T-helper 1 cell treated with Interleukin-12 subunit alpha and Interleukin-12 subunit beta and Interleukin-4 antibody, amounts not matched to agents 30 μg/mL and 1 μg/mL, for 36 hours (primary cell): Measurements from ENCODE around the gene ETNK2.

ENCODE experiments used
- H3K27ac Mint-ChIP-seq: one replicate; pipeline ENCODE4 v1.8.0; 2021; ENCODE audit warnings: mild to moderate bottlenecking, mixed read lengths
- H3K27me3 Mint-ChIP-seq: one replicate; pipeline ENCODE4 v1.8.0; 2021; ENCODE audit warnings: low read depth, mixed read lengths
- H3K36me3 Mint-ChIP-seq: one replicate; pipeline ENCODE4 v1.8.0; 2021; ENCODE audit warnings: low read depth, mixed read lengths
- H3K4me1 Mint-ChIP-seq: one replicate; pipeline ENCODE4 v1.8.0; 2021; ENCODE audit warnings: low read depth, mixed read lengths
- H3K4me3 Mint-ChIP-seq: one replicate; pipeline ENCODE4 v1.8.0; 2021; ENCODE audit warnings: mild to moderate bottlenecking, moderate library complexity, mixed read lengths
- H3K9me3 Mint-ChIP-seq: one replicate; pipeline ENCODE4 v1.8.0; 2021; ENCODE audit warnings: mixed read lengths

The ETNK2 gene

DNA sequence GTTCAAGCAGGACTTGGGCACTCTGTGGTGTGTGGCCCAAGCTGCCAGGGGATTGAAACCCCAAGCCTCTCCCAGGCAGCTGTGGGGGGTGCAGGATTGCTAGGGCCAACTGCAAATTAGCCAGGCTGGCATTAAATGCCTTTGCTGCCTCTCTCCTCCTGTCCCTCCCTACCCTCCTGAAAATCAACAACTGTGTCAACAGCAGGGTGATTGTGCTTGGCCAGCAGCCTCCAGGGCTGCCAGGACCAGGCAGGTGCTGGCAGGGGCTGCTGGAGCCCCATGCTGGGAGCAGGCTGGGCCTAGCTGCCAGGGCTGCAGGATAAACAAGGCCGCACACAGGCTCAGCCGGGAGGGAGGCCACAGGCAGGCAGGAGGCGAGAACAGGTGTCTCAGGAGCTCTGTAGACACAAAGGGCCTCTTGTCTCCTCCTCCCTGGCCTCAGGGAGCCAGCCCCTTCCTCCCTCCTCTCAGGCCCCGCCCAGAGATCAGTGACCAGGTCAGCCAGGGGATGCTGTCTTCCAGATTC, 67.5 kb downstream of the ETNK2 start:
- Mint-ChIP-seq H3K4me3 (no peak overlapping the region), H3K27me3 (peaks cover 3% of the 10 kb centered on the region), H3K27ac (no peak overlapping the region), H3K9me3 (no peaks in the 10 kb centered on the region), H3K4me1 (no peaks in the 10 kb centered on the region), H3K36me3 (no peaks in the 10 kb centered on the region)

DNA sequence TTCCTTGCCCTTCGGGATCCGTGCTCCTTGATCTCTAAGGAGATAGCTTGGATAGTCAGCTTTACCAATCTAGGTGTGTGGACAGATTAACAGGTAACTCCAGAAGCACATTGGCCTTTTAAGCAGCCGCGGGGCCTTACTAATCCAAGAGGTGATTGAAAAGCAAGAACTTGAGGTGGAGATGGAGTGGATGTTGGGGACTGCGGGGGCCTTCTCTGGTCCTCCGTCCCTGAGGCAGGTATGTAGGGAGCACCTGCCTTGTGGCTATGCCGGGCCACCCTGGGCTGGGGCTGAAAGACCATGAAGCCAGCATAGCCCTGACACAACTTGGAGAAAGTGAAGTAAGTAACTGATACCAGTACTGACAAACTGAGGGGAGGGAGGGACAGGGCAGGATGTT, 68.4 kb downstream of the ETNK2 start:
- Mint-ChIP-seq H3K27me3 (peaks cover 4% of the 10 kb centered on the region), H3K9me3 (no peaks in the 10 kb centered on the region), H3K36me3 (no peaks in the 10 kb centered on the region), H3K27ac (no peak overlapping the region), H3K4me1 (no peaks in the 10 kb centered on the region), H3K4me3 (no peak overlapping the region)

DNA sequence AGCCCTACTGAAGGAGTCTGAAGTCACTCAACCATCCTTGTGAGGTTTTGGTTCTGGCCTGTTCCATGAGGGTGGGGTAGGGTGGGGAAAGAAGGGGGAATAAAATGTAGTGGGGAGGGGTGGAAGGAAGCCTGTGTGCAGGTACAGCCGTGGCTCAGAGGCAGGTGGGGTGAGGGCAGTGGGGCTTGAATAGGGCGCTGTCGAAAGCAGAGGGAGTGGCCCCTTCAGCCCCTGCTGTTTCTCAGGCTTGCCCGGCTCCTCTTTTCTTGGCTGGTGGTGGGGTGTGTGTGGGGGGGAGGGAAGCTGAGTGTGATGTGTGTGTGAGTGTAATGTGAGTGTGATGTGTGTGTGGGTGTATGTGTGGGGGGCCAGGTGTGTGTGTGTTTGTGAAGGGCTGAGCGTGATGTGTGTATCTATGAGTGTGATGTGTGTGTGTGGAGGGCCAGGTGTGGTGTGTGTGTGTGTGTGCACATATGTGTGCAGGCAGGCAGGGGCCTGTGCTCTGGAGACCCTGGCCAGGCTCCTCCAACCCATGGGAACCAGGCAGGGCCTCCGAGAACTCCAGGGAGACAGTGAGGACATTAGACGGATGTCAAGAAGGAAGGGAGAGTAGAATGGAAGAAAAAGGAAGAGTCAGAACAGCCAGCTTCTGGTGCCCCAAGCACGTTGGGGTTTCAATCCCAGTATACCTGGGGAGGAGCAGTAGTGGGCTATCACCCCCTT, 69.9 kb downstream of the ETNK2 start:
- H3K4me3 Mint-ChIP-seq = no peak overlapping the region
- no peaks in the 10 kb centered on the region for H3K9me3 Mint-ChIP-seq
- H3K27ac Mint-ChIP-seq = no peak overlapping the region
- no peaks in the 10 kb centered on the region for H3K4me1 Mint-ChIP-seq
- no peaks in the 10 kb centered on the region for H3K36me3 Mint-ChIP-seq
- H3K27me3 Mint-ChIP-seq = peaks cover 20% of the 10 kb centered on the region

DNA sequence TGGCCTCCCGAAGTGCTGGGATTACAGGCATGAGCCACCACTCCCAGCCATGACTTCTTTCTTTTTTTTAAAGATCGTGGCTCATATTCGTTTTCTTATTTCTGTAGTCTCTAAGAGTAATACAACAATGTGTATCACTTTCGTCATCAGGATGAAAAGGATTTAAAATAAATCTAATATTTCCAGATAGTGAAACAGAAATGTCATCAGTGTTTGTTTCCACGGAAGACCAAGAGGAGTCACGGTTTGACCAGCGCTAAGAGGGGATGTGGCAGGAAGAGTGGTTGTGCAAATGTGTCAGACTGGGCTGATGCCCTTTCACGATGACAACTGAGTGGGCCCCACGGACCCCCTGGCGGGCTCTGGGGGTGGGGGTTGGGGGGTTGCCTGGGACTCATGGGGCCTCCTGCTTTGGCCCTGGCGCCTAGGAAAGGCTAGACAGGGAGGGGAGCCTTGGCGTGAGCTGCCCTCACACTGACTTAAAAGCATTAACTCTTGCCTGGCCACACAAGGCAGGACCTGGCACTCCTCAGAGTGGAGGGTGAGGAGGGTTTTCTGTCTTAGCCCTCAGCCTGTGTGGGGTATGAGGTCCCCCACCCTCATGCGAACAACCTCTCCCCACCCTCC, 70.6 kb downstream of the ETNK2 start:
- Mint-ChIP-seq H3K4me1 (no peaks in the 10 kb centered on the region), H3K9me3 (no peaks in the 10 kb centered on the region), H3K27me3 (peaks cover 26% of the 10 kb centered on the region), H3K36me3 (no peaks in the 10 kb centered on the region), H3K4me3 (no peak overlapping the region), H3K27ac (no peak overlapping the region)
